H1 (cell line): ENCODE data around the gene PTGFR. TPM values are rescaled to one million over a fixed set of nuclear protein-coding genes. Genes with fewer than 3 reads are reported as not detected.

Experiments used
- EZH2 ChIP-seq: fragments of 200-600 bp; sonication (generic); IDR thresholded peaks from 2 replicates; pipeline ENCODE4 v1.7.1; 2012; ENCODE audit warnings: low read depth, mild to moderate bottlenecking, moderate library complexity, low read length, inconsistent platforms; ENCODE audit not compliant: severe bottlenecking
- HDAC2 ChIP-seq, 2 experiments: fragments of 300-600 bp in 1 of 2; sonication (generic) in 1 of 2; IDR thresholded peaks; 2 replicates each; pipeline ENCODE4 v1.6.1; 2011 to 2012; ENCODE audit warnings: low read depth in 2 of 2, low read length in 2 of 2, mild to moderate bottlenecking in 2 of 2, moderate library complexity in 2 of 2, borderline replicate concordance in 1 of 2, inconsistent platforms in 1 of 2
- SAP30 ChIP-seq: fragments of 300-600 bp; sonication (generic); IDR thresholded peaks from 2 replicates; pipeline ENCODE4 v1.7.1; 2012; ENCODE audit warnings: low read length, moderate library complexity, mild to moderate bottlenecking, inconsistent platforms; ENCODE audit not compliant: insufficient read depth, insufficient replicate concordance
- USF2 ChIP-seq: IDR thresholded peaks from 2 replicates; pipeline ENCODE4 v1.6.1; 2011; ENCODE audit warnings: low read length, improper control_type of control experiment
- polyA plus RNA-seq, 7 experiments: library from polyadenylated mRNA; depleted of rRNA in 3 of 7; stranded (reverse) in 5 of 7; unstranded in 2 of 7; fragments of >200 nt in 5 of 7; fragments of 200-250 nt in 2 of 7; gene quantifications; 1 replicate in 5 of 7; 2 replicates in 1 of 7; 4 replicates in 1 of 7; pipeline versions ENCODE4 v1.2.1 to v1.2.3, GENCODE V29; 2011 to 2013; ENCODE audit warnings: missing spikeins in 2 of 7, mixed read lengths in 2 of 7
- total RNA-seq: library from RNA; stranded (reverse); fragmentation: NEBNext Ultra II Directional; extraction: Animal tissue kit (Norgen Biotek cat#: 25700); gene quantifications from 2 replicates; pipeline ENCODE4 v1.2.1, GENCODE V29; 2021

The PTGFR gene
- total and polyA plus RNA-seq, 2 of the 8 experiments (the other 6 are each of a cell fraction or from before 2014, with no cell fraction given): 0.02 TPM; not detected in 1

GRCh38 chr1:78497201-78497600 lies 6.4 kb downstream of the PTGFR start (continued):
- TF ChIP-seq EZH2 (no peak), HDAC2 (IDR thresholded peaks at IDR 0.05; ENCODE audit: borderline replicate concordance in 1 of 2, low read depth in 2 of 2, low read length in 2 of 2) (no peak), SAP30 (no peak), USF2 (no peak)
